ENCODE data around the gene SERP1.
"Not testable (repeated sequence)": the region's sequence is repeated elsewhere in the genome, so short reads cannot be mapped to it uniquely, and the experiment has no call there.

SERP1 gene

DNA sequence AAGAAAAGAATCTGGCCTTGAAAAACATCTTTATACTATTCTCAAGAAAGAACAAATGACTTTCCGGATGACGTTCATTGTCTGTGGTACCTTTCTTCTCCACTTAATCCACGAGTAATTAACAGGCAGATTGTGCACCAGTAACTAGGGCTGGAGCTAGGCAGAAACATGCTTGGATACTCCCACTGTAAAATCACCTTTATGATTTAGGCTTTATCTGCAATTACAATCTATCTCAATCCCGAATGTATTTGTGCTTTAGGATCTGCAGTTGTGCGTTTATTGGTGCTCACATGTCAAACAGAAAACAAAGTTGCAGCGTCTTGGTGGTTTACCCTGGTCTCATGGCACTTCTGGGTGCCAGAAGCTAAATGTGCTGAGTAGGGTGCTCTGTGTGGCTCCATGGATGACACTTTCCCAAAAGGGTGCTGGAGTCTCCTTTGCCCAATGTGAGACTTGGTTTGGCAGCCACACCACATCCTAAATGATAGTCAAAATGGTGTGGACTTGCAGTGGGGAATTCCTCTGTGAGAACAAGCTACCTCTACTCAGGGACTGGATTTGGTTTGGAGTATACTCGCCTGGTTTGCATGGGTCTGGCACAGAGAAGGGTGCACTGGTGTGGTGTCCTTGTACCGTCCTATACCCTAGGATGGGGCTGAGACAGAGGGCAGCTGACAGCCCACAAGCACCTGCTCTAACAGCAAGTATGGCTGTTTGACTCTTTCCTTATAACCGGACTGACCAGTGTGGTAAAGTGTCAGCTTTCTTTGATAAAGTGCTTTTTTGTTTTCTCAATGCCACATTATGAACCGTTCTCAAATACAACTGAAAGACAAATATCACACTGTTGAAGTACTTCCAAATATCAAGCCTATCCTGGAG, 7.7 kb downstream of the SERP1 start:
- DNase-seq, result no peak

DNA sequence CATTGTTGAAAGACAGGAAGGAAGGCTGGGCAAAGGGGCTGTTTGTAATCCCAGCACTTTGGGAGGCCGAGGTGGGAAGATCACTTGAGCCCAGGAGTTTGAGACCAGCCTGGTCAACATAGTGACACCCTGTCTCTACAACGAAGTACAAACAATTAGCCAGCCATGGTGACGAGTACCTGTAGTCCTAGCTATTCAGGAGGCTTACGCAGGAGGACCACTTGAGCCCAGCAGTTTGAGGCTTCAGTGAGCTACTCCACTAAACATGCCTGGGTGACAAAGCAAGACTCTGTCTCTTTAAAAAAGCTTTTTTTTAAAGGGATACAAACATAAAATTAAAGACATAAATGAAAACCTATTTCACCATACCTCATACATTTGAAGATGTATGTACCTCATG, 11.1 kb downstream of the SERP1 start:
- no peak for DNase-seq

DNA sequence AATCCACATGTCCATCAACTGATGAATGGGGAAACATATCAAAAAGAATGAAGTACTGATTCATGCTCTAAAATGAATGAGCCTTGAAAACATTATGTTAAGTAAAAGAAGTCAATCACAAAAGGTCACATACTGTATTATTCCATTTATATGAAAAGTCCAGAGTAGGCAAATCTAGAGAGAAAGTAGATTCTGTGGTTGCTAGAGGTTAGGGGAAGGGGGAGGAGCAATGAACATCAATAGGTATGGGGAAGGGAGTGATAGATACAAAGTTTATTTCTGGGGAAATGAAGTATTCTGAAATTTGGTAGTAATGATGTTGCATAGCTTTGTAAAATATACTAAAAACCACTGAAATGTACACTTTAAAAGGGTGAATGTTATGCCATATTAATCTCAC, 14.5 kb downstream of the SERP1 start:
- no peak for DNase-seq

DNA sequence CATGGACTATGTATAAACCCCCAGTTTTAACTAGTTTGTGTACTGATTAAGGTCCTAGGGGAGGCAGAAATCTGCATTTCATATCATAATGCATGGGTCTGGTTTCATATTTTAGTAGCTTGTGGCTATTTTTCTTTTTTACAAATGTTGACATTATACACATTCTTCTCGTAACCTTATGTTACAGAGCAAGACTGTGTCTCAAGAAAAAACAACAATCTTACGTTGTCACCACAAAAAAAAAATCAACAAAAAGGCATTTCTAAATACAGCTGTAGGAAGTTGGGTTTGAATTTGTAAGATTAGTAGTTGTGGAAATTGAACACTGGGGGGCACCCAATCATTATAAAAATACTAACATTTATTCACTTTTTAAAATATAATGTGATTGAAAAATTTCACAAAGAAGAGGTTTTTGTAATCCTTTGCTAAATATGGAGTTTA, 17.9 kb downstream of the SERP1 start:
- peak; percentile 39 for DNase-seq

DNA sequence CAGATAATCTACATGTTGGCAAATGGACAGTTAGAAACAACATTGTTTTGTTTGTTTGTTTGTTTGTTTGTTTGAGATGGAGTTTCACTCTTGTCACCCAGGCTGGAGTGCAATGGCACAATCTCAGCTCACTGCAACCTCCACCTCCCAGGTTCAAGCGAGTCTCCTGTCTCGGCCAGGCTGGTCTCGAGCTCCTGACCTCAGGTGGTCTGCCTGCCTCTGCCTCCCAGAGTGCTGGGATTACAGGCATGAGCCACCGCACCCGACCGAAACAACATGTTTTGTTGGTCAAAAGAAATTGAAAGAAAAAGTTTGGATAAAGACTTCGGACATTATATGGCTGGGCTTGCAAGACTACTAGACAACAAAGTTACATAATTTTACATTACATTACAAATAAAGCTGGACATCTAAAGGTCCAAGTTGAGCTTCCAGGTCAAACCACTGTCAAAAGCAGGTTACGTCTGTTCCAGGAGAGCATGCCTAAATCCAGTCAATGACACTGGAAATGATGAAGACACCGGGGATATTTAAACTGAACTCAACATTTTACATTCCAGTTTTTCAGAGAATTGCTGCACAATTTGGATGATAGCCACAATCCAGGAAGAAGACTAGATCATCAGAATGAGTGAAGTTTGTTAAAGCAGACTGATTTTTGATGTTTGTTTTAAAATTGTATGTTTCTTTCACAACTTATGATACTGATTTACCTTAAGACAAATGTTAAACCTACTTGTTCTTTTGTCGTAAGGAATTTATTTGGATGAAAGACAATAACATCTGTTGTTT, 18.6 kb downstream of the SERP1 start:
- DNase-seq, result no peak

DNA sequence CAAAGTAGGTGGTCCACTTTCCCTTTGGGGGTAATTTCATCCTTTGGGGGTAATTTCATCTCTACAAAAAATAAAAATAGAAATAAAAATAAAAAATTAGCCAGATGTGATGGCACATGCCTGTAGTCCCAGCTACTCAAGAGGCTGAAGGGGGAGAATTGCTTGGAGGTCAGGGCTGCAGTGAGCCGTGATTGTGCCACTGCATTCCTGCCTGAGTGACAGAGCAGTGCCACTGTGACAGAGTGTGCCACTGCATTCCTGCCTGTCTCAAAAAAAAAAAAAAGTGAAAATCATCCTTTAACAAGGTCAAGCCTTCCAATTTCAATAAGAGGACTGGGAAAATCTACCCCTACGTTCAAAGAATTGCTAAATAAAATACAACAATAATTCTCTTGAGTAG, 22.8 kb downstream of the SERP1 start:
- no peak for DNase-seq

DNA sequence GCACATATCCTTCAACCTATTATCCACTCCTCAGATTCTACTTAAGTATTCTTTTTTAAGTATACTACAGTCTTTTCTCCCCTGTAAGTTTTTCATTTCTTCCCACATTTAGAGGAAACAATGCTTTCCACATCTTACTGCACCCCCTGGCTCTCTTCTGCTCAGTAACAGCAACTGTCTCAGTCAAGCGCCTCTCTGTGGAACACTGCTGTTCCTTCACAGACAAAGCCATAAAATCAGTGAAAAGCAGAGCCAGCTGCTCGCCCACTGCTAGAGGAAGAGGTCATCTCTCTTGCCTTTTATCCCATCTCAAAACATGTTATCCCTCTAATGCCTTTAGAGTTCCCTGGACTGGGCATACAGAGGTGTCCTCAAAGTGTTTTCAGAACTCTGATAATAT, 24.8 kb downstream of the SERP1 start:
- DNase-seq, result no peak

DNA sequence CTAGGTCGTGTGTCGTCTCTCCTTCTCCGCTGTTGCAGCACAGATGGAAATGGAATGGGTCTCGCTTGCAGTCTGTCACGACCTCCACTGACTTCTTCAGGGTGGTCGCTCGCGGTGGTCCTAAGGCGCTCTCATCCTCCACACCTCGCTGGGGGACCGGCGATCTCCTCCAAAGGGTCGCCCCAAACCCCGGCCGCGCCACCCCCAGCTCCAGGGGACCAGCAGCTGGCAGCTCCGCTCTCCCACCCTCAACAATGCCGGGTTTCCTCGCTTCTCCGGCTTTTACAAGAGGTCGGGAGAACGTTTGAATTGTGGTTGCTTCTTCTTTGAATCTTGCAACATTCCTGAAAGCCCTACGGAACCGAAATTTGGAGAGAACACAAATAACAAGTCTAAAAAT, 25.9 kb downstream of the SERP1 start:
- no peak for DNase-seq

DNA sequence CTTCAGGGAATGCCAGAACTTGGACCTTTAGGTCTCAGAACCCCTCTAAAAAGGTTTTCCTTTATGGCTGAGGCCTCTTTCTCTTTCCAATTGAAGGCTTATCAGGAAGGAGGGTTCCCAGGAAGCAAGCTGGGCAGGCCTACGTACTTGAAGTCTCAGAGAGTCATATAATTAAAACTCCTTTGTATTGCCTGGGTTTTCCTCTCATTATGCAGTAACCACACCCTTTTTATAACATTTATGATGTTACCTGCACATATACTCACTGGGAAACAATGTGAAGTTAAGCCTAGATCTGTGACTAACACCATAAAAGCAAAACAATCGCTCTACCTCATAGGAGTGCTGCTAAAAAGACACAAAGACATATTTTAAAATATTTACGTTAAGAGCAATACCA, 27.3 kb downstream of the SERP1 start:
- no peak for DNase-seq

DNA sequence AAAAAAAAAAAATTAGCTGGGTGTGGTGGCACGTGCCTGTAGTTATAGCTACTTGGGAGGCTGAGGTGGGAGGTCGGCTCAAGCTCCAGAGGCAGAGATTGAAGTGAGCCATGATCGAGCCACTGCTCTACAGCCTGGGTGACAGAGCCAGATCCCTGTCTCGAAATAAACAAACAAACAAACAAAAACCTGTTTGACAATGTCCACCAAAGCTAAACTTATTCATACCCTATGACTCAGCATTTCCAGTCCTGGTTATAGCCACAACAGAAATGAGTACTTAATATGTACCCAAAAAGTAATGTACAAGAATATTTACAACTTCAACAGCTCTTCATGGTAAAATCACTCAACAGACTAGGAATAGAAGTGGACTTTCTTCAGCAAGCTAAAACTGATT, 31.1 kb downstream of the SERP1 start:
- peak; percentile 32 for DNase-seq

DNA sequence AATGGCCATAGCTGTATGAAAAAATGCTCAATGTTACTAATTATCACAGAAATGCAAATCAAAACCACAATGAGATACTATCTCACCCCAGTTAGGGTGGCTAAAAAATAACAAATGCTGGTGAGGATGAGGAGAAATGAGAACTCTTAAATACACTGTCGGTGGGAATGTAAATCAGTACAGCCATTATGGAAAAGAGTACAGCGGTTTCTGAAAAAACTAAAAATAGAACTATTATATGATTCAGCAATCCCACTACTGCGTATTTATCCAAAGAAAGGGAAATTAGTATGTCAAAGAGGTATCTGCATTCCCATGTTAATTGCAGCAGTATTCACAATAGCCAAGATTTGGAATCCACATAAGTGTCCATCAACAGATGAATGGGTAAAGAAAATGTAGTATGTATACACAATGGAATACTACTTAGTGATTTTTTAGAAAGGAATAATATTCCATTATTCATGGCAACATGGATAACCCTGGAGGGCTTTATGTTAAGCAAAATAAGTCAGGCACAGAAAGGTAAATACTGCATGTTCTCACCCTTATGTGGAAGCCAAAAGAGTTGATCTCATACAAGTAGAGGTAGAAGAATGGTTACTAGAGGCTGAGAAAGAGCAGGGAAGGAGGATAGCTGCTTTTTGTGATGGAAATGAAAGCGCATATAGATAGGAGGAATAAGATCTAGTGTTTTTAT, 35.0 kb downstream of the SERP1 start:
- no peak for DNase-seq

DNA sequence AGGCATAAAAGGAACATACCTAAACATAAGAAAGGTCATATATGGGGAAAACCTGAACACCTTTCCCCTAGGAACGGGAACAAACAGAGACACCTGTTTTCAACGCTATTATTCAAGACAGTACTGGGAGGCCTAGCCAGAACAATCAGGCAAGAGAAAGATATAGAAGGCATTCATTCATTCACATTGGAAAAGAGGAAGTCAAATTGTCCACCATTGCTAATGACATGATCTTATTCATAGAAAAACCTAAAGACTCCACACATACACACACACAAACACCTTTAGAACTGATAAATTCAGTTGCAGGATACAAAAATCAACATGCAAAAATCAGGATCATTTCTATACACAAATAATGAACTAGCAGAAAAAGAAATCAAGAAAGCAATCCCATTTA, 36.5 kb downstream of the SERP1 start:
- DNase-seq, result no peak

DNA sequence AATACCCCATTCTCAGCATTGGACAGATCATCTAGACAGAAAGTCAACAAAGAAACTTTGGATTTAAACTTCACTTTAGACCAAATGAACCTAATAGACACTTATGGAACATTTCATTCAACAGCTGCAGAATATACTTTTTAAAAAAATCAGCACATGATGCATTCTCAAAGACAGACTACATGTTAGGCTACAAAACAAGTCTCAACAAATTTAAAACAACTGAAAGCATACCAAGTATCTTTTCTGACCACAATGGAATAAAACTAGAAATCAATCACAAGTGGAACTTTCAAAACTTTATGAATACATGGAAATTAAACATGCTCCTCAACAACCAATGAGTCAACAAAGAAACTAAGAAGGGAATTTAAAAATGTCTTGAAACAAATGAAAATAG, 37.9 kb downstream of the SERP1 start:
- no peak for DNase-seq

DNA sequence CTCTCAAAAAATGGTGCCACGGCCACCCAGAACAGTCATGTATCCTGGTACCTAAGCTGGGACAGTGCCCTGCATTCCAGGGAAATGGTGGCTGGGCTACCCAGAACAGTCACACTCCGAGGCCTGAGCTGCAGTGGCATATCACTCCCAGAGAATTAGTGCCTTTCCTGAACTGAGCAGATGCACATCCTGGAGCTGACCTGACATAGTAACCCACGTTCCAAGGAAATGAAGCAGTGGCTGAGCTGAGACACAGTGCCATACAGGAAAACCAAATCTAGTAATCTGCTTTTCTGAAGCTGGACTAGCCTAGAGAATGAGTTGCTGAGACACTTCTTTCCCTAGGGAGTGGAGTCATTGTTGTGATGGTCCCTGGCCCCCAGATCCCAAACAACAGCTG, 41.8 kb downstream of the SERP1 start:
- no peak for DNase-seq

DNA sequence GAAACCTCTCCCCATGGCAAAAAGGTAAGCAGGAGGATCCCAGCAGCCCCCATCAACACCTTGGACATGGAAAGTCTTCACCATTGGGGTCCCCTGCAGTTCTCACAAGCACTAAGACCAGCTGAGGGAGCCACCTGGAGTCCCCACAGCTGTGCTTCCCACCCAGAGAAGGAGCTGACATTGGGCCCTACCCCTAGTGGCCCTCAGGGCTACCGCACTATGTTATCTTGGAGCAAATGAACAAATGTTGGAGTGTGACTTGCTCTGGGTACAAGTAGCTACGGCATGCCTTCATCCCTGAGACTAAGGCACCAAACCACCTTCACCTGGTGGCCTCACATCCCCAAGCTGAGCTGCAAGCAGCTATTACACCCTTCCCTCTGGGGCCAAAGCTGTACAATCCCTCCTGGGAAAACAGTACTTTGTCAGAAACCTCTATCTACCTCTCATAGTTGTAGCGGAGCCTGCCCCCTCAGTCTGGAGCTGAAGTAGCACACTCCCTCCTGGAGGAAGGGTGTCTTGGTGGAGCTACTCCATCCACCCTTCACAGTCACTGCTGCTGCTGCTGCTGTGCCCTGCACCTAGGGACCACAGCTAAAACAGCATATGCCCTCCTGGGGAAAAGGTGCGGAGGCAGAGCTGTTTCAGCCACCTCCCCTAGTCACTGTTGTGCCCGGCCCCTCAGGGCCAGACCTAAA, 42.7 kb downstream of the SERP1 start:
- DNase-seq, result no peak

DNA sequence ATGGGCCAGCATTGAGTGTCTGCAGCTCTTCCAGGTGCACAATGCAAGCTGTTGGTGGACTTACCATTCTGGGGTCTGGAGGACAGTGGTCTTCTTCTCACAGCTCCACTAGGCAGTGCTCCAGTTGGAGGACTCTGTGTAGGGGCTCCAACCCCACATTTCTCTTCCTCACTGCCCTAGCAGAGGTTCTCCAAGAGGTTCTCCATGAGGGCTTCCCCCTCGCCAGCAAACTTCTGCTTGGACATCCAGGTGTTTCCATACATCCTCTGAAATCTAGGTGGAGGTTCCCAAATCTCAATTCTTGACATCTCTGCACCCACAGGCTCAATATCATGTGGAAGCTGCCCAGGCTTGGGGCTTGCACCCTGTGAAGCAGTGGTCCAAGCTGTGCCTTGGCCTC, 45.3 kb downstream of the SERP1 start:
- not testable (repeated sequence) for DNase-seq

DNA sequence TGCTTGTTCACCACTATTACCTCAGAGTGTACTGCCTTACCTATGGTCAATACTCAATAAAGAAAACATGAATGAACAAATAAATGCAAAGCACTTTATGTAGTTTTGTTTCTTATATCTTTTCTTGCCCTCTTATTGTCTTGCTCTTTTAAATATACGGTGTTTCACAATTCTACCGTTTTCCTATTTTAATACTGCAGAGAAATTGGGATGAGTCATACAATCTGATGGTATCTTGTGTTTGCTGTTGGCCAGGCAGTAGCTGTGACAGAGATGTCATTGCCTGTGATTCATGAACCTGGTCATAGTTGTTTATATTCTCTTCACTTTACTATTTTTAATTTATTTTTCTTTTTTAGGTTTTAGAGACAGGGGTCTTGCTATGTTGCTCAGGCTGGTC, 48.3 kb downstream of the SERP1 start:
- DNase-seq, result peak; percentile 56

DNA sequence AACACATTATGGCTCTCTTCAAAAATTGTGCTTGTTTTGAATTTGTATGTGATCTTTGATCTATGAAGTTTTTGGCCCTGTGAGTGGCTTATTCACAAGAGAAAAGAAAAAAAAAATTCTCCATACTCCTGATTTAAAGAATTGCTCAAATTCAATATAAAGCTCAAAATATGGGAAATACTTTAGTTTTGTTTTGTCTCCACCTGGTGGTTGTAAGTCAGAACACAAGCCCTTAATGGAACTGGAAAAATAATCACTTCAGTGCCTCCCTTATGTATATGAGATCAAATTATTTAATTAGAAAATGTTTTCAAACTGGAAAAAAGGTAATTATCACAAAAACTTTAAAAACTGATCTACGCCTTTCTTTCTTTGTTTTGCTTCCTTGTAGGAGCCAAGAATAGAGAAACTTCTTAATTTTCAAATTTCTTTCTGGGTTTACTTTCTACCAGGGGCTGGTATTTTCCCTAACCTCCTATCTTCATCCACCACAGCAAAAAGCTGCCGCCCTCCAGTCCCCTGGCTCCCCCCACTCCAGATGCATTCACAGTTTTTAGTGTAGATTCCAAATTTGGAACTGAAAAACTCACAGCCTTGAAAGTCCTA, 50.6 kb downstream of the SERP1 start:
- peak; percentile 53 for DNase-seq

DNA sequence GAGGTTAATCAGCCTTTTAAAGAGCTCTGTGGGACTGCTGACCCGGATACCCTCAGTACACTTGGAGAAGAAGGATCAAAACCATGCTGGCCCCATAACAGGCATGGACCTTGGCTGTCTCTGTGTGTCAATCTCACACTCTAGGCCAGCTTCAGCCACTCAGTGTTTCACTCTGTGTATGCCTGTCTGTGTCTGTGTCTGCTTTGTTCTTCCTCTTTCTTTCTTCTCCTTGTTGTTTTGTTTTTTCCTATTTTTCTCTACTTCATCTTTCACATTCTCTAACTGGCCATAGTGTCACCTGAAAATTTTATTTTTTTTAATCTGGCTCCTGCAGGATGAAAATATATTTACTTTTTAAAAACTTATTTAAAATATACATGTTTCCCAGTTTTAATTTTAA, 51.1 kb downstream of the SERP1 start:
- DNase-seq, result no peak

DNA sequence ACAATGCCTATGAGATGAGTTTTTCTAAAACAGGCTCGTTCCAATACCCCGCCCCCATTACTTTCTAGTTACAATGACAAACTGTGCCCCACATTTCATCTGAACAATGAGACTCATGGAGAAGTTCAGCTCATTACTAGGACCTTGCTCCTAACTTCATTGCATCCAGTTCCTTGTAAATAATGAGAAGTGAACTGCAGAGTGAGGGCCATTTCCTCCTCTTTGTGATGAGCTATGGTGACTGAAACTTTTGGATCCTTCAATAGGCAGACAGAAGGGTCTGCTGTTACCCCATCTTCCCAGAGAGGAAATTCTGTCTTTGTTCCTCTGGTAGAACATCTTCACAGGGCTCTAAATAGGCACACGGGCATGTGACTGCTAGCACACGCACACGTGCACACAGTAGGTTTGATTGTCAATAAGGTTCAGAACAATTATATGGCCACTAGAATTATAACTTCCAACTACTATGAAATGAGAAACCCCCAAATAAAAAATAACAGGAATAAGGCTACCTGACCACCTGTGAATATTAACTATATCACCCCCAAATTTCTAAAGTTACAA, 51.8 kb downstream of the SERP1 start:
- no peak for DNase-seq

All from HCEC 1CT (cell line).